ENCODE results near the gene G6PD.

DNA sequence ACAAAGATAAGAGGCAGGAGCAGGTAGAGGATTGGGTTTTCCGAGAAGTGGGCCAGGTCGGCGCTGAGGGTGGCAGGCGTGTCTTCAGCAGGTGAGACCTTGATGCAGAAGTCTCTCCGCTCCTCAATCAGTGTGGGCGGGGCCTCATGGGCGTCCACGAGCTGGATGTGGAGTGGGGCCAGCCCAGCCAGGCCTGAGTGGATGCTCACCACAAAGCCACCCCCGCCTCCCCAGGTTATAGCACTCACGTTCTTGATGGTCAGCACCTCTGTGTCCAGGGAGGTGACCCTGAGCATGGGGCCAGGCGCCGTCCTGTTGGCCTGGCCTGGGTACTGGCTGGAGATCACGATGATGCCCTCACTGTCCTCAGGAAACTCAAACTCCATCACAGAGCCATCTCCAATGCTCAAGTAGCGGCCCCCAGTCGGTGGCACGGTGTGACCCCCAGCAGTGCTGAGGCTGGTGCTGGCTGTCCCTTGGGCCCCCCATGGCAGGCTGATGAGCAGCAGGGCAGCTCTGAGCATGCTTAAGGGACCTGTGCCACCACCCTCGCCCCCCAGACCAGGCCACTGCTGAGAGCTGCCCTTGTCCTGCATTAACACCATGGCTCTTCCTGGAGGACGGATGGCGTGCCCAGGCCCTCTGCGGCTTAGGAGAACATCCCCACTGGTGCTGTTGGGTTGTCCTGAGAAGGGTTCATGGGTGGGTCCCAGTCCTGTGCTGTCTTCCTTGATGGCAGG lies 58.1 kb downstream of the G6PD start:
- TF ChIP-seq, protein P1, sequence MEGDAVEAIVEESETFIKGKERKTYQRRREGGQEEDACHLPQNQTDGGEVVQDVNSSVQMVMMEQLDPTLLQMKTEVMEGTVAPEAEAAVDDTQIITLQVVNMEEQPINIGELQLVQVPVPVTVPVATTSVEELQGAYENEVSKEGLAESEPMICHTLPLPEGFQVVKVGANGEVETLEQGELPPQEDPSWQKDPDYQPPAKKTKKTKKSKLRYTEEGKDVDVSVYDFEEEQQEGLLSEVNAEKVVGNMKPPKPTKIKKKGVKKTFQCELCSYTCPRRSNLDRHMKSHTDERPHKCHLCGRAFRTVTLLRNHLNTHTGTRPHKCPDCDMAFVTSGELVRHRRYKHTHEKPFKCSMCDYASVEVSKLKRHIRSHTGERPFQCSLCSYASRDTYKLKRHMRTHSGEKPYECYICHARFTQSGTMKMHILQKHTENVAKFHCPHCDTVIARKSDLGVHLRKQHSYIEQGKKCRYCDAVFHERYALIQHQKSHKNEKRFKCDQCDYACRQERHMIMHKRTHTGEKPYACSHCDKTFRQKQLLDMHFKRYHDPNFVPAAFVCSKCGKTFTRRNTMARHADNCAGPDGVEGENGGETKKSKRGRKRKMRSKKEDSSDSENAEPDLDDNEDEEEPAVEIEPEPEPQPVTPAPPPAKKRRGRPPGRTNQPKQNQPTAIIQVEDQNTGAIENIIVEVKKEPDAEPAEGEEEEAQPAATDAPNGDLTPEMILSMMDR (IDR thresholded peaks at IDR 0.05): no peak
- TF ChIP-seq POLR2AphosphoS5 (IDR thresholded peaks at IDR 0.05; ENCODE audit: insufficient read depth in 1 of 2, low read depth in 1 of 2): no peak
- no peak for TF ChIP-seq POLR2A (IDR thresholded peaks at IDR 0.05)
